Nephron progenitor cell (in vitro differentiated cells): ENCODE measurements around the gene LST1.

Source experiments
- DNase-seq: peaks from one replicate; pipeline ENCODE4 v3.0.0; 2021
- H3K27ac Mint-ChIP-seq: 2 replicates; pipeline ENCODE4 v1.8.0; 2021; ENCODE audit warnings: mild to moderate bottlenecking, moderate library complexity, mixed read lengths
- H3K27me3 Mint-ChIP-seq: 2 replicates; pipeline ENCODE4 v1.8.0; 2021; ENCODE audit warnings: mild to moderate bottlenecking, low read depth, mixed read lengths; ENCODE audit not compliant: poor library complexity
- H3K36me3 Mint-ChIP-seq: 2 replicates; pipeline ENCODE4 v1.8.0; 2021; ENCODE audit warnings: low read depth, mixed read lengths
- H3K4me1 Mint-ChIP-seq: 2 replicates; pipeline ENCODE4 v1.8.0; 2021; ENCODE audit warnings: mixed read lengths
- H3K4me3 Mint-ChIP-seq: 2 replicates; pipeline ENCODE4 v1.8.0; 2021; ENCODE audit warnings: mild to moderate bottlenecking, moderate library complexity, mixed read lengths
- H3K9me3 Mint-ChIP-seq: 2 replicates; pipeline ENCODE4 v1.8.0; 2021; ENCODE audit warnings: mild to moderate bottlenecking, moderate library complexity, mixed read lengths
- TF ChIP-seq, protein P1 (sequence below): fragments of 200-600 bp; sonication (generic); IDR thresholded peaks from 2 replicates; pipeline ENCODE4 v1.5.0; 2021; ENCODE audit warnings: antibody characterized with exemption

LST1 gene

DNA sequence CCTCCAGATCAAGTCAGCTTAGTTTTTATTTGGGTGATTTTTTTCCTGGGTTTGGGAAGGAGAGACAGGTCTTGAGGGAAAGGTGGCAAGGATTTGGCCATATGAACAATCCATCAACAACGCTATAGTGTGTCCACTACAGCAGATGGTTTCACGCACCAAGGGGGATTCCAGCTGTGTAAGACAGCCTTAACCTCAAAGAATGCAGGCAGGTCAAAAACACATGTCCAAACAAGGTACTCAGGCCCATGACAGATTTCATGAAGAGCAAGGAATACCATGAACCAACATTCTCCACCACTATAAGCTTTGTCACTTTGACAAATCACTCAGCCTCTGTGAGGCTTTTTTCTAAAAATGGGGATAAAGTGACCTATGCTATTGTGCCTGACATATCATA lies 30.9 kb downstream of the LST1 start:
- Mint-ChIP-seq H3K27me3 (no peaks in the 10 kb centered on the region), H3K27ac (no peak overlapping the region), H3K36me3 (peaks cover under 1% of the 10 kb centered on the region), H3K9me3 (peaks cover 8% of the 10 kb centered on the region), H3K4me1 (peaks cover 53% of the 10 kb centered on the region), H3K4me3 (no peak overlapping the region)
- DNase-seq: no peak
- TF ChIP-seq, protein P1, sequence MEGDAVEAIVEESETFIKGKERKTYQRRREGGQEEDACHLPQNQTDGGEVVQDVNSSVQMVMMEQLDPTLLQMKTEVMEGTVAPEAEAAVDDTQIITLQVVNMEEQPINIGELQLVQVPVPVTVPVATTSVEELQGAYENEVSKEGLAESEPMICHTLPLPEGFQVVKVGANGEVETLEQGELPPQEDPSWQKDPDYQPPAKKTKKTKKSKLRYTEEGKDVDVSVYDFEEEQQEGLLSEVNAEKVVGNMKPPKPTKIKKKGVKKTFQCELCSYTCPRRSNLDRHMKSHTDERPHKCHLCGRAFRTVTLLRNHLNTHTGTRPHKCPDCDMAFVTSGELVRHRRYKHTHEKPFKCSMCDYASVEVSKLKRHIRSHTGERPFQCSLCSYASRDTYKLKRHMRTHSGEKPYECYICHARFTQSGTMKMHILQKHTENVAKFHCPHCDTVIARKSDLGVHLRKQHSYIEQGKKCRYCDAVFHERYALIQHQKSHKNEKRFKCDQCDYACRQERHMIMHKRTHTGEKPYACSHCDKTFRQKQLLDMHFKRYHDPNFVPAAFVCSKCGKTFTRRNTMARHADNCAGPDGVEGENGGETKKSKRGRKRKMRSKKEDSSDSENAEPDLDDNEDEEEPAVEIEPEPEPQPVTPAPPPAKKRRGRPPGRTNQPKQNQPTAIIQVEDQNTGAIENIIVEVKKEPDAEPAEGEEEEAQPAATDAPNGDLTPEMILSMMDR: no peak

DNA sequence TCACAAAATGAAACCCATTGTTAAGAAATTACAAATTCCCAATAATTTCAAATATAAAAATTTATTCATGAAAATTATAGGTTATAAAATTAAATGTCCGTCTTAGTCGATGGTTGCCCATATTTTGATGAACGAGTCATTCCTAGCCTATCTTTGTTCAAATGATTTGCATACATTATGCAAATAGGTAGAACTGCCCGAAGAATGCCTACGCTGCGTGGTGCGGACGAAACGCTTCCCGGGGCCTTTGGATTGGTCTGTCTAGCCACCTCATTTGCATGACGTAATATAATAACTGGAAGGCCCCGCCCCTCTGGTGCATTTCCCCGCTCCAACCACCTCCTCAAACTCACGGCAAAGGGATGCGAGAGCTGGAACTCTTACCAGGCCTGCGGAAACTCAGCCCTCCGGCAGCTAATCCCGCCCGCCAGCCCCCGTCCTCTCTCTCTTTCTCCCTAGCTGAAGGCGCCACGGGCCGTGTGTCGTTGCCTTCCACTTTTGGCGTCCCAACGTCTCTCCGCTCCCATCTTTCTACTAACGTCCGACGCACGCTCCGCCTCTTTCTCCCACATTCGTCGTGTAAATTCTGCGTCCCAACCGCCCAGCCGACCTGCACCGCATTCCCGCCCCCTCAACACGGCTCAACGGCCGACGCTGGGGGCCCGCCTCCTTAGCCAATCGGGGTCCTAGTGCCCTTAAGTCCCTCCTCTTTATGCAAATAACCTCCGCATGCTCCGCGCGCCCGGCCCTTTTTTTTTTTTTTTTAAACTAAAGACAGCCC lies 33.9 kb downstream of the LST1 start:
- peak overlapping the region; percentile 100 for H3K27ac Mint-ChIP-seq
- DNase-seq: peak; percentile 94
- peaks cover 8% of the 10 kb centered on the region for H3K9me3 Mint-ChIP-seq
- TF ChIP-seq, protein P1: no peak
- H3K36me3 Mint-ChIP-seq: peaks cover 27% of the 10 kb centered on the region
- H3K27me3 Mint-ChIP-seq: no peaks in the 10 kb centered on the region
- H3K4me1 Mint-ChIP-seq: peaks cover 53% of the 10 kb centered on the region
- H3K4me3 Mint-ChIP-seq: peak overlapping the region; percentile 95

DNA sequence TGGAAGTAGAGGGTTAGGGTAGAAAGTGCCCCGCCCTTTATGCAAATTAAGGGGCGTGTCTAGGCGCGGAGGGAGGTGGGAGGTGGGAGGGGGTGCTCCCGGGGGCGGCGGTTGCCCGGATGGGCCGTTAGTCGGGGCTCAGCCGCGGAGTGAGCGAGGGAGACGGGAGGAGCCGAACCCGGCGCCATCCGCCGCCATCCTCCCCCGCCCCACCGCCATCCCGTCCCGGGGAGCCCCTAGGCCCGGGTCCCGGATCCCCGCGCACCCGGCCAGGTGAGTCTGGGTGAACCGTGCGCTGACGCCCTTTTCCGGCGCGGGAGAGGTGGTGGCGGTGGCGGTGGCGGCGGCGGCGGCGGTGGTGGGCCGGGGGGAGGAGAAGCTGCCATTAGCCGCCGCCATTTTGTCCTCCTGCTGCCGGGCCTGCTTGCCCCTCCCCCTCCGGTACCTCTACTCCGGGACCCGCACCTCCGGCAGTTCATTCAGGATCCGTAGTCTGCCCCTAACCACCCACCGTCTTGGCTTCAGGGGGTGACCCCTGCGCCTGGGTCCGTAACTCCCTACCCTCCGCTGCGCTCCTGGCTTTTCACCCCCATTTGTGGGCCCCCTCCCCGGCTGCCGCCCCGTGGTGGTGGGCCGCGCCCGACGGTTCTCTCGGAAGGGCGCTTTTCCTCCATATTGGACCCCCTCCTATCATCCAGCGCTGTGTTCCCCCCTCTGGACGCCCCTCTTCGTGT lies 34.7 kb downstream of the LST1 start, which contains the start of gene PRRC2A:
Gene PRRC2A, plus strand, starts transcription at position 130 of the 734 bp plus-strand sequence. CDS start 2,075 bp downstream, outside the sequence.
- Mint-ChIP-seq H3K36me3 (peaks cover 35% of the 10 kb centered on the region), H3K4me3 (peak within 1 kb of the TSS; percentile 95), H3K9me3 (peaks cover 8% of the 10 kb centered on the region), H3K27me3 (no peaks in the 10 kb centered on the region), H3K4me1 (peaks cover 46% of the 10 kb centered on the region), H3K27ac (peak within 1 kb of the TSS; percentile 100)
- TF ChIP-seq, protein P1: no peak
- peak; percentile 96 for DNase-seq

DNA sequence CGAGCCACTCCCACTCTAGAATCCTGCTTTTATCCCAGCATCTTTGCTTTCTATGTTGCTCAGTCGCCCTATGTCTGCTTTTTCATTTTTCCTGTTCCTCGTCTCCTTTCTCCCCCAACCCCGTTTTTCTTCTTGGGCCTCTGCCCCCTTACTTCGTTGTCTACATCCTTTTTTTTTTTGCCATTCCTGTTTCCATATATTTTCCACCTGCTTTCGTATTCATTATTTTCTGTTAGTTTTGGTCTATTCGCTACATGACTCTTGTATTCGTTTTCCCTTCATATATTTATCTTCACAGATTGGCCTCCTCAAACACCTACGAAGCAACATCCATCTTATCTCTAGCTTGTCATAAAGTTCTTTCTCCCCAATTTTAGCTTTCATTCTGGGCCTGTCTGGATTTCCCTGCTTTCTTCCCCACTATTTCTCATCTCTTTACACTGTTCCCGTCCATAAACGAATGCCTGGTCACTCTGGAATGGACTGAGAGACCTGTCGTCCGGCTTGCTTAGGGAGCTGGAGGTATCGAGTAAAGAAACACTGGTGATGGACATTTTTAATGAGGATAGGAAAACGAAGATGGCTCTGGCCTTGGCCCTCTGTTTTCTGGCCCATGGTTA lies 35.4 kb downstream of the LST1 start:
- H3K9me3 Mint-ChIP-seq: peaks cover 8% of the 10 kb centered on the region
- H3K27ac Mint-ChIP-seq: peak overlapping the region; percentile 95
- DNase-seq: no peak
- H3K4me1 Mint-ChIP-seq: peaks cover 39% of the 10 kb centered on the region
- H3K4me3 Mint-ChIP-seq: peak overlapping the region; percentile 95
- no peaks in the 10 kb centered on the region for H3K27me3 Mint-ChIP-seq
- H3K36me3 Mint-ChIP-seq: peaks cover 42% of the 10 kb centered on the region
- TF ChIP-seq, protein P1: no peak

DNA sequence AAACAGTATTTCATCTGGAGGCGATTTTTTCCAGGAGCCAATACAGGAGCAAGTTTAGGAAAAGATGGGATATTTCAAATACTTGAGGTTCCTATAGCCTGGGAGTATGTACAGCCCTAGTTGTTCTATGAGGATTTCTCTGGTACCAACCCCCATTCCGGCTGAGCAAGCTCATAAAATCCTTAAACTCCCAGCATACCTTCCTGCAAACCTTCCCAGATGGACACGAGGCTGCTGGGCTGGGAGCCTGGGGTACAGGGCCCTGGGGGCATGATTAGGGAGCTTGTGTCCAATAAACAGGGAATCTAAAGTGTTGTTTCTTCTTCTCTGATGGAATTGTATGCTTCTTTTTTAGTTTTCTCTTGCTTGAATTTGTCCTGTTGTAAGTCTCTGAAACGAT lies 35.9 kb downstream of the LST1 start:
- TF ChIP-seq, protein P1: no peak
- peak overlapping the region; percentile 1 for H3K27ac Mint-ChIP-seq
- DNase-seq: no peak
- H3K4me1 Mint-ChIP-seq: peaks cover 33% of the 10 kb centered on the region
- H3K4me3 Mint-ChIP-seq: peak overlapping the region; percentile 95
- H3K36me3 Mint-ChIP-seq: peaks cover 47% of the 10 kb centered on the region
- no peaks in the 10 kb centered on the region for H3K27me3 Mint-ChIP-seq
- peaks cover 8% of the 10 kb centered on the region for H3K9me3 Mint-ChIP-seq
